CD4-positive, alpha-beta T cell treated with Interferon alpha-2 for 1 hour (primary cell): ENCODE results near the gene SDK1.

Source experiments
- DNase-seq, 2 donors: peaks; one replicate each; pipeline ENCODE4 v3.0.0-alpha.2; 2020 to 2022

The SDK1 gene

GRCh38 chr7:4174016-4174415 is 873.0 kb downstream of the SDK1 start:
- no peak for DNase-seq

- no peak for DNase-seq
These were observed 873.4 kb downstream of the SDK1 start for GRCh38 chr7:4174451-4174850.

- no peak for DNase-seq
These were observed 873.8 kb downstream of the SDK1 start for GRCh38 chr7:4174884-4175283.

GRCh38 chr7:4175346-4175973 is 874.4 kb downstream of the SDK1 start:
- no peak for DNase-seq

- DNase-seq = no peak
These were observed 875.9 kb downstream of the SDK1 start for GRCh38 chr7:4177001-4177400.

- DNase-seq = no peak
These were observed 877.4 kb downstream of the SDK1 start for GRCh38 chr7:4178416-4178815.

GRCh38 chr7:4178916-4179687 is 878.0 kb downstream of the SDK1 start:
- no peak for DNase-seq

- no peak for DNase-seq
These were observed 878.8 kb downstream of the SDK1 start for GRCh38 chr7:4179688-4180380.

- no peak for DNase-seq
These were observed 880.4 kb downstream of the SDK1 start for GRCh38 chr7:4181446-4181845.

- DNase-seq = no peak
These were observed 881.7 kb downstream of the SDK1 start for GRCh38 chr7:4182605-4183300.

- no peak for DNase-seq
These were observed 883.6 kb downstream of the SDK1 start for GRCh38 chr7:4184653-4185052.

GRCh38 chr7:4185136-4185535 is 884.1 kb downstream of the SDK1 start:
- no peak for DNase-seq

- no peak for DNase-seq
These were observed 884.9 kb downstream of the SDK1 start for GRCh38 chr7:4185721-4186512.

- DNase-seq = no peak
These were observed 885.4 kb downstream of the SDK1 start for GRCh38 chr7:4186513-4186780.

GRCh38 chr7:4188651-4189050 is 887.6 kb downstream of the SDK1 start:
- no peak for DNase-seq

GRCh38 chr7:4189131-4189570 is 888.1 kb downstream of the SDK1 start:
- DNase-seq = no peak

GRCh38 chr7:4190010-4190981 is 889.2 kb downstream of the SDK1 start:
- DNase-seq = no peak

GRCh38 chr7:4191046-4191445 is 890.0 kb downstream of the SDK1 start:
- DNase-seq = no peak

- DNase-seq = no peak
These were observed 890.5 kb downstream of the SDK1 start for GRCh38 chr7:4191525-4191924.

GRCh38 chr7:4195660-4196059 is 894.6 kb downstream of the SDK1 start:
- no peak for DNase-seq

GRCh38 chr7:4196121-4196819 is 895.2 kb downstream of the SDK1 start:
- DNase-seq = no peak
